Upper lobe of left lung (tissue), 4 donors: ENCODE results near the gene MYO15B.

Source experiments
- EP300 ChIP-seq, 4 donors: sonication (generic); formaldehyde crosslinking; IDR thresholded peaks; one replicate each; pipeline ENCODE4 v1.5.1; 2017; ENCODE audit warnings: antibody characterized with exemption in 4 of 4, control low read depth in 2 of 4
- POLR2A ChIP-seq, 4 donors: fragments of 450-650 bp; IDR thresholded peaks; one replicate each; pipeline ENCODE4 v1.5.1; 2016 to 2017; ENCODE audit warnings: antibody characterized with exemption in 4 of 4, mild to moderate bottlenecking in 2 of 4
- TF ChIP-seq, protein P1 (sequence below), 6 experiments: fragments of 450-650 bp in 4 of 6; fragments of 200-600 bp in 2 of 6; sonication (generic) in 2 of 6; IDR thresholded peaks; one replicate each; pipeline ENCODE4 v1.5.1; 2016 to 2019; ENCODE audit warnings: antibody characterized with exemption in 6 of 6

DNA sequence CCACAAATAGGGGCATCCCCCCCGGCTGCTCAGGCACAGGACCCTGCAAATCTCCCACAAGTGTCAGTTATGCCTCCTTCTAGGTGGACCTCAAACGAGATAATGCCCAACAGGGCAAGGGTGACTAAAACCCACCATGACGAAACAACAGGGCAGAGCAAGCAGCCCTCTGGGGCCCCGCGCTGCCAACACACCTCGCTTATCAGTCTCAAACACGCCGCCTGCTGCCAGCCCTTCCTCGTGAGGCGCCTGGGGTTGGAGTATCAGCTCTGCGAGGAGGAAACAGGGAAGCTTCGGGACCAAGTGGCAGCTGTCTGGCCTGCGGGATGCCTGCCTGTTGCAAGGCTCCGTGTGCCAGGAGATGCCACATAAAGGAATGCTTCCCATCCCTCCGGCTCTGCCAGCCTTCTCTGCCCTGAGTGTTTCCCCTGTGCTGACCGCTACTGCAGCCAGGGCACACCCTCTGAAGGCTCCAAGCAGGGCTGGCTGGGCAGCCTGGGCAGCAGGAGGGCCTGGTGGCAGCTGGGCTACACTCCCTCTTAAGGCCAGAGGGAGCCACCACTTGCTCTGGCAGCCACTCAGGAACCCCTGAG, 48.1 kb downstream of the MYO15B start:
- TF ChIP-seq, protein P1, sequence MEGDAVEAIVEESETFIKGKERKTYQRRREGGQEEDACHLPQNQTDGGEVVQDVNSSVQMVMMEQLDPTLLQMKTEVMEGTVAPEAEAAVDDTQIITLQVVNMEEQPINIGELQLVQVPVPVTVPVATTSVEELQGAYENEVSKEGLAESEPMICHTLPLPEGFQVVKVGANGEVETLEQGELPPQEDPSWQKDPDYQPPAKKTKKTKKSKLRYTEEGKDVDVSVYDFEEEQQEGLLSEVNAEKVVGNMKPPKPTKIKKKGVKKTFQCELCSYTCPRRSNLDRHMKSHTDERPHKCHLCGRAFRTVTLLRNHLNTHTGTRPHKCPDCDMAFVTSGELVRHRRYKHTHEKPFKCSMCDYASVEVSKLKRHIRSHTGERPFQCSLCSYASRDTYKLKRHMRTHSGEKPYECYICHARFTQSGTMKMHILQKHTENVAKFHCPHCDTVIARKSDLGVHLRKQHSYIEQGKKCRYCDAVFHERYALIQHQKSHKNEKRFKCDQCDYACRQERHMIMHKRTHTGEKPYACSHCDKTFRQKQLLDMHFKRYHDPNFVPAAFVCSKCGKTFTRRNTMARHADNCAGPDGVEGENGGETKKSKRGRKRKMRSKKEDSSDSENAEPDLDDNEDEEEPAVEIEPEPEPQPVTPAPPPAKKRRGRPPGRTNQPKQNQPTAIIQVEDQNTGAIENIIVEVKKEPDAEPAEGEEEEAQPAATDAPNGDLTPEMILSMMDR (IDR thresholded peaks at IDR 0.05), result no peak
- TF ChIP-seq POLR2A (IDR thresholded peaks at IDR 0.05) (no peak), EP300 (IDR thresholded peaks at IDR 0.05) (no peak)
